ENCODE measurements around the gene PTPRM.

PTPRM gene

GRCh38 chr18:8264861-8265411 lies 697.8 kb downstream of the PTPRM start:
- no peak for DNase-seq
- no peaks in the 10 kb centered on the region for H3K4me1 ChIP-seq (ENCODE audit: insufficient read depth, low read length)
- no peak for ATAC-seq (ENCODE audit: insufficient read depth, low read depth)
- H3K27me3 ChIP-seq (ENCODE audit: insufficient read depth, low read length, poor library complexity): no peaks in the 10 kb centered on the region
- H4K20me1 ChIP-seq (ENCODE audit: insufficient read depth, low read length): no peaks in the 10 kb centered on the region
- H2AFZ ChIP-seq (ENCODE audit: low read depth, low read length): no peak overlapping the region
- TF ChIP-seq EZH2 (IDR thresholded peaks at IDR 0.05; ENCODE audit: borderline replicate concordance, low read depth, low read length, severe bottlenecking) (no peak), CTCF (IDR thresholded peaks at IDR 0.05; ENCODE audit: borderline replicate concordance, extremely low read depth, low read length, poor library complexity, severe bottlenecking) (no peak)
- no peaks in the 10 kb centered on the region for H3K9me3 ChIP-seq (ENCODE audit: insufficient read depth, low read length, severe bottlenecking)
- no peaks in the 10 kb centered on the region for H3K36me3 ChIP-seq (ENCODE audit: insufficient read depth, low read length)
- H3K27ac ChIP-seq (ENCODE audit: low read length): no peak overlapping the region
- no peak overlapping the region for H3K4me2 ChIP-seq (ENCODE audit: insufficient read depth, low read length)
- no peaks in the 10 kb centered on the region for H3K79me2 ChIP-seq (ENCODE audit: insufficient read depth, low read length)
- H3K9ac ChIP-seq (ENCODE audit: low read depth, low read length): no peak overlapping the region
- H3K4me3 ChIP-seq (ENCODE audit: low read depth in 1 of 2, low read length in 2 of 2): no peak overlapping the region

DNA sequence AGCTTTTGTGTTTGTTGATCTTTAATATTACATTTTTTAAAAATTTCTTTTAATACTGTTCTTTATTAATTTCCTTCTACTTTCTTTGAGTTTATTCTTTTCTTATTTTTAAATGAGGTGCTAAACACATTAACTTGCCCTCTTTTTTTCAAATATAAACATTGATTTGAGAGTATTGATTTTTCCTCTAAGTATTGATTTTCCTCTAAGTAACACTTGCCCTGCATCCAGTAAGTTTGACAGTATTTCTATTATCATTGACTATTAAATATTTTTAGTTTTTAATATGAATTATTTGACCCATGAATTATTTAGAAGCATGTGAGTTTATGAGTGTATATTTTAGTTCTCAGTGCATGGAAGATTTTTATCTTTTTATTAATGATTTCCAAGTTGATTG lies 705.1 kb downstream of the PTPRM start:
- DNase-seq (no peak), ATAC-seq (ENCODE audit: insufficient read depth, low read depth) (no peak)
- Histone ChIP-seq H2AFZ (ENCODE audit: low read depth, low read length) (no peak overlapping the region), H3K4me2 (ENCODE audit: insufficient read depth, low read length) (no peak overlapping the region), H3K9me3 (ENCODE audit: insufficient read depth, low read length, severe bottlenecking) (no peaks in the 10 kb centered on the region), H3K27ac (ENCODE audit: low read length) (no peak overlapping the region), H3K4me3 (ENCODE audit: low read depth in 1 of 2, low read length in 2 of 2) (no peak overlapping the region), H3K9ac (ENCODE audit: low read depth, low read length) (no peak overlapping the region), H3K36me3 (ENCODE audit: insufficient read depth, low read length) (no peaks in the 10 kb centered on the region), H4K20me1 (ENCODE audit: insufficient read depth, low read length) (no peaks in the 10 kb centered on the region), H3K27me3 (ENCODE audit: insufficient read depth, low read length, poor library complexity) (no peaks in the 10 kb centered on the region), H3K79me2 (ENCODE audit: insufficient read depth, low read length) (no peaks in the 10 kb centered on the region), H3K4me1 (ENCODE audit: insufficient read depth, low read length) (no peaks in the 10 kb centered on the region)
- TF ChIP-seq EZH2 (IDR thresholded peaks at IDR 0.05; ENCODE audit: borderline replicate concordance, low read depth, low read length, severe bottlenecking) (no peak), CTCF (IDR thresholded peaks at IDR 0.05; ENCODE audit: borderline replicate concordance, extremely low read depth, low read length, poor library complexity, severe bottlenecking) (no peak)

DNA sequence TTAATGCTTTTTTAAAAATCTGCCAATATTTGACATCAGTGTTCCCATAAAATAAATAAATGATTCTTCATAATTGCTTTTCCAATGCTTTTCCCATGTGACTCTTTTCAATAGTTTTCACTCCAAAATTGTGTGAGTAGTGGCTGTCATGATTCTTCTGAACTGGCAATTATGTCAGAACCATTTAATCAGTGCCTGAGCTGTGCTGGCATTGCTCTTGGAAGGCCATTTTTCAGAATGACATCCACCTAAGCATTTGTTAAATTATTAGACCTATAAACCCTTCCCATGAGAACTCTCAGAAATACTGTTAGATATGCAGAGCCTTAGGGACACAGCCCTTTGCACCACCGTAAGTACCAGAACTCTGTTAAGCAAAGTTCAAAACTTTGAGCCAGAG lies 707.3 kb downstream of the PTPRM start:
- no peak for TF ChIP-seq CTCF (IDR thresholded peaks at IDR 0.05; ENCODE audit: borderline replicate concordance, extremely low read depth, low read length, poor library complexity, severe bottlenecking)
- no peak for TF ChIP-seq EZH2 (IDR thresholded peaks at IDR 0.05; ENCODE audit: borderline replicate concordance, low read depth, low read length, severe bottlenecking)
- Histone ChIP-seq H3K4me1 (ENCODE audit: insufficient read depth, low read length) (no peaks in the 10 kb centered on the region), H2AFZ (ENCODE audit: low read depth, low read length) (no peak overlapping the region), H3K4me3 (ENCODE audit: low read depth in 1 of 2, low read length in 2 of 2) (no peak overlapping the region), H3K27ac (ENCODE audit: low read length) (no peak overlapping the region), H3K27me3 (ENCODE audit: insufficient read depth, low read length, poor library complexity) (no peaks in the 10 kb centered on the region), H3K4me2 (ENCODE audit: insufficient read depth, low read length) (no peak overlapping the region), H3K9ac (ENCODE audit: low read depth, low read length) (no peak overlapping the region), H3K36me3 (ENCODE audit: insufficient read depth, low read length) (no peaks in the 10 kb centered on the region), H3K79me2 (ENCODE audit: insufficient read depth, low read length) (no peaks in the 10 kb centered on the region), H4K20me1 (ENCODE audit: insufficient read depth, low read length) (no peaks in the 10 kb centered on the region), H3K9me3 (ENCODE audit: insufficient read depth, low read length, severe bottlenecking) (no peaks in the 10 kb centered on the region)
- no peak for ATAC-seq (ENCODE audit: insufficient read depth, low read depth)
- DNase-seq: no peak

- Histone ChIP-seq H3K9me3 (ENCODE audit: insufficient read depth, low read length, severe bottlenecking) (no peaks in the 10 kb centered on the region), H3K79me2 (ENCODE audit: insufficient read depth, low read length) (no peaks in the 10 kb centered on the region), H3K36me3 (ENCODE audit: insufficient read depth, low read length) (no peaks in the 10 kb centered on the region), H2AFZ (ENCODE audit: low read depth, low read length) (no peak overlapping the region), H3K9ac (ENCODE audit: low read depth, low read length) (no peak overlapping the region), H3K4me1 (ENCODE audit: insufficient read depth, low read length) (no peaks in the 10 kb centered on the region), H3K4me3 (ENCODE audit: low read depth in 1 of 2, low read length in 2 of 2) (no peak overlapping the region), H4K20me1 (ENCODE audit: insufficient read depth, low read length) (no peaks in the 10 kb centered on the region), H3K27me3 (ENCODE audit: insufficient read depth, low read length, poor library complexity) (no peaks in the 10 kb centered on the region), H3K4me2 (ENCODE audit: insufficient read depth, low read length) (no peak overlapping the region), H3K27ac (ENCODE audit: low read length) (no peak overlapping the region)
- TF ChIP-seq EZH2 (IDR thresholded peaks at IDR 0.05; ENCODE audit: borderline replicate concordance, low read depth, low read length, severe bottlenecking): no peak
- no peak for TF ChIP-seq CTCF (IDR thresholded peaks at IDR 0.05; ENCODE audit: borderline replicate concordance, extremely low read depth, low read length, poor library complexity, severe bottlenecking)
- ATAC-seq (ENCODE audit: insufficient read depth, low read depth): no peak
- DNase-seq: no peak
Observed at GRCh38 chr18:8276406-8276805, 709.3 kb downstream of the PTPRM start.

Data from DND-41 (cell line).